Measurements from ENCODE around the gene TSFM. TPM values are rescaled to one million over a fixed set of nuclear protein-coding genes. Genes with fewer than 3 reads are reported as not detected.
A peak's percentile ranks its signal among the peaks of the same experiment; 100 is the strongest.

The TSFM gene
- total and polyA plus RNA-seq, 2 of the 13 experiments (the other 11 are each of a cell fraction or from before 2014, with no cell fraction given), result 29.8 to 68.3 TPM

DNA sequence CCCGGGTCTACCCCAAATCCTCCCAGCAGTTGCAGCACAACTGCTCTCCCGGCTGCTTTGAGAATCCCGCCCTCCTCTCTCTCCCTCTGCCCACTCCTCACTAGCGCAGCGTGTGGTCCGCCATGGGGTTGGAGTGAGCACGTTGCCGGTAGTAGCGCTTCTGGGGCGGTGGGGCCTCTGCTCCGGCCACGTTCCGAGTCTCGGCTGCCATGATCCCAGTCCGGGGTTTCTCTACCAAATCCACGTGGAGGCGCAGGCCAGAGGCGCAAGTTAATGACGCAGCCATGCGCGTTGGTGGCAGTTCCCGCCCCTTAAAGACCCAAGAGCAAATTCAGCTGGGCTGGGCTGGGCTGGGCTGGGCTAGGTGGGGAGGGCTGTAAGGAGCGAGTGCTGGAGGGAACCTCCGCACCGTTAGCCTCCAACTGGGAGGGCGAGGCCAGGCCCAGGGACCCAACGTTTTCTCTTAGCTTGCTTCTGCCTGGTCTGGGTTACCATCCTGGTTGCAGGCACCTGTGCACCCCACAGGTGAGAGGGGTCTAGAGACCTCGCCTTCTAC, 10.6 kb upstream of the TSFM start, which contains the start of gene METTL1 (continued):
- TF ChIP-seq AFF4 (CRISPR knock-in tag; IDR thresholded peaks at IDR 0.05), result no peak
- peak; percentile 69; the same call in 1 of the 2 replicates for TF ChIP-seq TARDBP (CRISPR knock-in tag; IDR thresholded peaks at IDR 0.05)
- peak; percentile 27; the same call in 1 of the 2 replicates for TF ChIP-seq NRL (CRISPR knock-in tag; IDR thresholded peaks at IDR 0.05; ENCODE audit: borderline replicate concordance)
- TF ChIP-seq TOE1 (CRISPR knock-in tag; IDR thresholded peaks at IDR 0.05), result no peak
- no peak for TF ChIP-seq STAG1 (CRISPR knock-in tag; IDR thresholded peaks at IDR 0.05)
- peak; percentile 69; the same call in 1 of the 2 replicates for TF ChIP-seq SIX4 (CRISPR knock-in tag; IDR thresholded peaks at IDR 0.05)
- TF ChIP-seq ZNF7 (CRISPR knock-in tag; IDR thresholded peaks at IDR 0.05), result no peak
- TF ChIP-seq RFX5 (IDR thresholded peaks at IDR 0.05; ENCODE audit: low read depth, low read length), result no peak; the same call in 1 of the 2 replicates
- peak; percentile 51; the same call in 1 of the 2 replicates for TF ChIP-seq ZNF703 (CRISPR knock-in tag; IDR thresholded peaks at IDR 0.05; ENCODE audit: borderline replicate concordance)
- no peak; the same call in 1 of the 2 replicates for TF ChIP-seq ETV6 (CRISPR knock-in tag; conservative IDR thresholded peaks at IDR 0.05)
- peak; percentile 98; the same call in 1 of the 2 replicates for TF ChIP-seq NR0B2 (CRISPR knock-in tag; IDR thresholded peaks at IDR 0.05)
- TF ChIP-seq ZNF567 (CRISPR knock-in tag; IDR thresholded peaks at IDR 0.05; ENCODE audit: borderline replicate concordance), result no peak; the same call in 1 of the 2 replicates
- no peak for TF ChIP-seq ZNF326 (CRISPR knock-in tag; IDR thresholded peaks at IDR 0.05; ENCODE audit: borderline replicate concordance)
- peak; percentile 90; the same call in 1 of the 2 replicates for TF ChIP-seq ZNF619 (CRISPR knock-in tag; IDR thresholded peaks at IDR 0.05)
- peak; percentile 86; the same call in 1 of the 2 replicates for TF ChIP-seq ELF4 (CRISPR knock-in tag; IDR thresholded peaks at IDR 0.05; ENCODE audit: borderline replicate concordance)
- no peak for TF ChIP-seq MLLT10 (CRISPR knock-in tag; IDR thresholded peaks at IDR 0.05)
- TF ChIP-seq HNRNPK (IDR thresholded peaks at IDR 0.05; ENCODE audit: low read depth, low read length, poor library complexity, severe bottlenecking), result no peak
- peak; percentile 97 for TF ChIP-seq ZNF782 (CRISPR knock-in tag; IDR thresholded peaks at IDR 0.05; ENCODE audit: borderline replicate concordance)
- TF ChIP-seq SALL2 (CRISPR knock-in tag; IDR thresholded peaks at IDR 0.05), result peak; percentile 74
- TF ChIP-seq, protein P1, sequence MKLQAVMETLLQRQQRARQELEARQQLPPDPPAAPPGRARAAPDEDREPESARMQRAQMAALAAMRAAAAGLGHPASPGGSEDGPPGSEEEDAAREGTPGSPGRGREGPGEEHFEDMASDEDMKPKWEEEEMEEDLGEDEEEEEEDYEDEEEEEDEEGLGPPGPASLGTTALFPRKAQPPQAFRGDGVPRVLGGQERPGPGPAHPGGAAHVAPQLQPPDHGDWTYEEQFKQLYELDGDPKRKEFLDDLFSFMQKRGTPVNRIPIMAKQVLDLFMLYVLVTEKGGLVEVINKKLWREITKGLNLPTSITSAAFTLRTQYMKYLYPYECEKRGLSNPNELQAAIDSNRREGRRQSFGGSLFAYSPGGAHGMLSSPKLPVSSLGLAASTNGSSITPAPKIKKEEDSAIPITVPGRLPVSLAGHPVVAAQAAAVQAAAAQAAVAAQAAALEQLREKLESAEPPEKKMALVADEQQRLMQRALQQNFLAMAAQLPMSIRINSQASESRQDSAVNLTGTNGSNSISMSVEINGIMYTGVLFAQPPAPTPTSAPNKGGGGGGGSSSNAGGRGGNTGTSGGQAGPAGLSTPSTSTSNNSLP (IDR thresholded peaks at IDR 0.05; ENCODE audit: low read depth, low read length), result 0 out of 2 replicates have a peak, but pooled peaks have one; percentile 27
- no peak for TF ChIP-seq NFIC (IDR thresholded peaks at IDR 0.05; ENCODE audit: low read length)
- TF ChIP-seq ZNF557 (CRISPR knock-in tag; IDR thresholded peaks at IDR 0.05), result 0 out of 2 replicates have a peak, but pooled peaks have one; percentile 57
- 0 out of 2 replicates have a peak, but pooled peaks have one; percentile 66 for TF ChIP-seq ZNF205 (CRISPR knock-in tag; IDR thresholded peaks at IDR 0.05)
- TF ChIP-seq EZH2 (conservative IDR thresholded peaks at IDR 0.05; ENCODE audit: low read depth, low read length), result no peak
- TF ChIP-seq SAP130 (CRISPR knock-in tag; IDR thresholded peaks at IDR 0.05; ENCODE audit: low read depth), result peak; percentile 100
- no peak for TF ChIP-seq ZFP41 (CRISPR knock-in tag; IDR thresholded peaks at IDR 0.05; ENCODE audit: borderline replicate concordance)
